ENCODE measurements around the gene MARVELD2. TPM values are rescaled to one million over a fixed set of nuclear protein-coding genes. Genes with fewer than 3 reads are reported as not detected.
"Not testable (repeated sequence)": the region's sequence is repeated elsewhere in the genome, so short reads cannot be mapped to it uniquely, and the experiment has no call there.

The MARVELD2 gene, protein sequence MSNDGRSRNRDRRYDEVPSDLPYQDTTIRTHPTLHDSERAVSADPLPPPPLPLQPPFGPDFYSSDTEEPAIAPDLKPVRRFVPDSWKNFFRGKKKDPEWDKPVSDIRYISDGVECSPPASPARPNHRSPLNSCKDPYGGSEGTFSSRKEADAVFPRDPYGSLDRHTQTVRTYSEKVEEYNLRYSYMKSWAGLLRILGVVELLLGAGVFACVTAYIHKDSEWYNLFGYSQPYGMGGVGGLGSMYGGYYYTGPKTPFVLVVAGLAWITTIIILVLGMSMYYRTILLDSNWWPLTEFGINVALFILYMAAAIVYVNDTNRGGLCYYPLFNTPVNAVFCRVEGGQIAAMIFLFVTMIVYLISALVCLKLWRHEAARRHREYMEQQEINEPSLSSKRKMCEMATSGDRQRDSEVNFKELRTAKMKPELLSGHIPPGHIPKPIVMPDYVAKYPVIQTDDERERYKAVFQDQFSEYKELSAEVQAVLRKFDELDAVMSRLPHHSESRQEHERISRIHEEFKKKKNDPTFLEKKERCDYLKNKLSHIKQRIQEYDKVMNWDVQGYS
- total RNA-seq = under 1 TPM; 0.14 to 0.56 TPM

DNA sequence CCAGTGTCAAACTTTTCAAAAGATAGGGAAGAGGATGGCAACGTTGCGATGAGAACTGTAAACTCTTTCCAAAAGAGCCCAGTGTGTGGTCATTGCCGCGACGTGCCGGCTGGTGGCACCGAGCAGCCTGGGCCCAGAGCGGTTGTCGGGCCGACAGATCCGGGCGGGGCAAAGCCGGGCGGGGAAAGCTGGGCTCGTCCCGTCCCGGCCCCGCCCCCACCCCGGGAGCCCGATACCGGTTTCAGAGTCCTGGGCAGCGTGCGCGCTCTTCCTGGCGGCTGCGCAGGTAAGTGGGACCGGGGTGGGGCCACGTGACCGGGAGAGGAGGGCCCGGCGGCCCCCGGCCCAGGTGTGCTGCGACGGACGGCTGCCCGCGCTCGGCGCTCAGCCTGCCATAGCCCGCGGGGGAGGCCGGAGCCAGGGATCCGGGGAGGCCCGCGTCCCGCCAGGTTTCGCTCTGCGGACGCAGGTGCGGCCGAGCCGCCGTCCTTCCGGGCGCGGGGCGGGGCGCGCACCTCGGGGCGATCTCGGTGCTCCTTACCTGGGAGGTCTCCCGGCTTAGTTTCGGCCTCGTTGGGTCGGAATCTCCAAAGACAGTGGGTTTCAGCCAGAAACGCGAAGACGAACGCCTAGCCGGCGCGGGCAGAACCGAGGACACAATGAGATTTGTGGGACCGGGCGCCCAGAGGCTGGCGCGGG, at the start of gene MARVELD2:
TSS of gene MARVELD2 (plus strand) at position 232 of the 699 bp plus-strand sequence. CDS start 4,270 bp downstream, outside the sequence.
- H3K9me3 Mint-ChIP-seq = no peaks in the 10 kb centered on the region
- peak; percentile 74 for ATAC-seq
- H3K27me3 Mint-ChIP-seq = peaks cover 0 to 7% of the 10 kb centered on the region in 2 donors
- DNase-seq (ENCODE audit: low spot score) = no peak
- peaks cover 0 to 5% of the 10 kb centered on the region in 2 donors for H3K4me1 Mint-ChIP-seq (ENCODE audit: low read depth in 2 of 2)
- H3K36me3 Mint-ChIP-seq = peaks cover 13% of the 10 kb centered on the region
- H3K27ac Mint-ChIP-seq = no peak within 1 kb of the TSS
- peak within 1 kb of the TSS; percentile 22 for H3K4me3 Mint-ChIP-seq

DNA sequence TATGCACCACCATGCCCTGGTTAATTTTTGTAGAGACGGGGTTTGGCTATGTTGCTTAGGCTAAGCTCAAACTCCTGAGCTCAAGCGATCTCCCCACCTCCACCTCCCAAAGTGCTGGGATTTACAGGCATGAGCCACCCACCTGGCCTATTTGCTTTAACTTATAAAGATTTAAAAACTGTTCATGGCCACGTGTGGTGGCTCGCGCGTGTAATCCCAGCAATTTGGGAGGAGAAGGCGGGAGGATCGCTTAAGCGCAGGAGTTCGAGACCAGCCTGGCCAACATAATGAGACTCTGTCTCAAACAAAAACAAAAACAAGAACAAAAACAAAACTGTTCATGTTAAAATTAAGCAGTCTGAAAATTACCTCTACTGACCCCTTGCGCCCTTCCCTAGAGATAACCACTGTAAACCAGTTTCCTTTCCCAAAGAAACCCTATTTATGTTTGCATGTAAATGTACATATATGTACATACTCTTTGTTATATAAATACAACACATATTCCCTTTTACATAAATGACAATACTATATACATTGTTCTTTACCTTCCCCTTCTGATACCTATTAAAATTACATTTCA, 47.1 kb upstream of the MARVELD2 start:
- Mint-ChIP-seq H3K9me3 (no peaks in the 10 kb centered on the region), H3K4me3 (peak overlapping the region; percentile 90), H3K27me3 (no peaks in the 10 kb centered on the region), H3K27ac (peak overlapping the region; percentile 90 to 92), H3K4me1 (ENCODE audit: low read depth in 2 of 2) (peaks cover 12 to 17% of the 10 kb centered on the region in 2 donors), H3K36me3 (peaks cover 14% of the 10 kb centered on the region)
- DNase-seq (ENCODE audit: low spot score) (no peak), ATAC-seq (no peak)

DNA sequence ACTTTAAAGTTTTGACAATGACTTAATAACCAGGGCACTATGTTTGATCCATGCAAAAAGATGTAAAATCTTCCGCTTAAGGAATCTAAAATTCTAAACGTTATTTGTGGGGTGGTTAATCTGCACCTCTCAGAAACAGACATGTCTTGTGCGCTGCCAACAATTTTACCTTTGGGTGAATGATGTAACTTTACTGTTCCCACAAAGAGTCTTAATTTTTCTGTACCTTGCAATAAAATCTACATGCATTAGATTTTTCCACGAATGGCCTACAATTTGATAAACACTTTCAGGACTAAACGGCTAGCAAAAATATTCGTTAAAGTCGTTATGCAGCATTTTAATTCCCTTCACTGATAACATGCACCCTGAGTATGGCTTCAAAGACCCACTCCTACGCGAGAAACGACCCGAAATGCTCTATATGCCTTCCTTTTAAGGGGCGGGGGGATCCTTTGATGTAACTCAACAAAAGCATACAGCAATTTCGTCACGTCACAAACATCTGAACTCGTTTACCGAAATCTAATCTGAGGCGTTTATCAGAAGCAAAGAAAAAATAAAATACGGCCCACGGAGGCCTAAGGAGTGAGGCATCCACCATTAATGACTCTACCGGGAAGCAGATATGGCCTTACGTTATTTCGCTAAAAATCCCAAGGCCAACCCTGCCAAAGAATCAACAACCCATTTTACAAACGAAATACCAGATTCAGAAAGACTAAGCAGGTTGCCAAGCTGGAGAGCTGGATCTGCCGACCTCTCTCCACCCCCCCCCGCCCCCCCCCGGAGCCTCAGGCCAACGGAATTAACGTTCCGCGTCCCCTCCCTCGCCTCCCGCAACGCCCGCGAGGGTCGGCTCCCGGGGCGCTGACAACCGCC, 46.2 kb upstream of the MARVELD2 start:
- DNase-seq (ENCODE audit: low spot score) (no peak), ATAC-seq (no peak)
- no peaks in the 10 kb centered on the region for H3K27me3 Mint-ChIP-seq
- peak overlapping the region; percentile 90 for H3K4me3 Mint-ChIP-seq
- no peaks in the 10 kb centered on the region for H3K9me3 Mint-ChIP-seq
- peaks cover 12 to 17% of the 10 kb centered on the region in 2 donors for H3K4me1 Mint-ChIP-seq (ENCODE audit: low read depth in 2 of 2)
- peak overlapping the region; percentile 90 to 92 for H3K27ac Mint-ChIP-seq
- H3K36me3 Mint-ChIP-seq = peaks cover 14% of the 10 kb centered on the region

DNA sequence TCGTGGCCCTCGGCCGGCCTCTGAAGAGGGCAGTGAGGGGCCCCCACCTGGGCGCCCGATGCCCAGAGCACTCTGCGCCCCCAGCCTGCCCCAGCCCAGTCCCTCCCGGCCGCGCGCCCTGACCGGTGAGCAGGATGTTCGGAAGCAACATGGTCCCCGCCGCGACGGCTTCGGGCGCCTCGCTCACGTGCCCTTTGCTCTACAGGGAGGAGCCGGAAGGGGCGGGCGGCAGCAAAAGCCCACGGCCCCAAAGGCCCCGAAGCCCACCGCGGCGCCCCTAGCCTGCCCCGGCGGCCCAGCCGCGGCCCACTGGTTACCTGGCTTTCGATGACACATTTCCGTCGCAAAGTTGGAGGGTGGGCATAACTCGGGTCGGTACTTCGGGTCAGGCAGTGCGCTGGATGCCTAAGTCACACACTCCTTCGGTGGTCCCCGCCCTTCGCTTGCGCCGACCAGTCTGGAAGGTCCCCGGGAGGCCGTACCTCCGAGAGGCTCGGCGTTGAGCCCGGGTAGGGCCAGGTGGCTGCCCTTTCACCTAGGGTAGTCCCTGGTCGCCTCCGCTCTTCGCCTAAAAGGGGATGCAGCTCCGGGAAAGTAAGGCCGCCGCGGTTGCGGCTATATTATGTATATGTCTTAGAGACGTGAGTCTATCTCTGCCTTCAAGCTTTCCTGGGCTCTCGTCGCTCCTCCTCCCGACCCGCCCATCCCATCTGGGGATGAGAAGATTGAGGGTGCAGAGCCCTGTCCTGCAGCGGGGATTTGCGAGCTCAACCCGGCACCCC, 45.4 kb upstream of the MARVELD2 start, which contains the start of the genes AK6, RAD17 and TAF9:
TSS of gene AK6 (minus strand) at position 181 of the 782 bp plus-strand sequence. CDS start at position 151, 30 bp downstream.
TSS of gene RAD17 (plus strand) at position 479 of the 782 bp plus-strand sequence. CDS start 2,391 bp downstream, outside the sequence.
TSS of gene TAF9 (minus strand) at position 181 of the 782 bp plus-strand sequence. CDS start 3,783 bp downstream, outside the sequence.
- peaks cover 12 to 17% of the 10 kb centered on the region in 2 donors for H3K4me1 Mint-ChIP-seq (ENCODE audit: low read depth in 2 of 2)
- H3K4me3 Mint-ChIP-seq = peak within 1 kb of the TSS; percentile 90
- H3K9me3 Mint-ChIP-seq = no peaks in the 10 kb centered on the region
- H3K36me3 Mint-ChIP-seq = peaks cover 14% of the 10 kb centered on the region
- peak within 1 kb of the TSS; percentile 90 to 92 for H3K27ac Mint-ChIP-seq
- H3K27me3 Mint-ChIP-seq = no peaks in the 10 kb centered on the region
- ATAC-seq (peak; percentile 97 to 98), DNase-seq (ENCODE audit: low spot score) (peak; percentile 94)

DNA sequence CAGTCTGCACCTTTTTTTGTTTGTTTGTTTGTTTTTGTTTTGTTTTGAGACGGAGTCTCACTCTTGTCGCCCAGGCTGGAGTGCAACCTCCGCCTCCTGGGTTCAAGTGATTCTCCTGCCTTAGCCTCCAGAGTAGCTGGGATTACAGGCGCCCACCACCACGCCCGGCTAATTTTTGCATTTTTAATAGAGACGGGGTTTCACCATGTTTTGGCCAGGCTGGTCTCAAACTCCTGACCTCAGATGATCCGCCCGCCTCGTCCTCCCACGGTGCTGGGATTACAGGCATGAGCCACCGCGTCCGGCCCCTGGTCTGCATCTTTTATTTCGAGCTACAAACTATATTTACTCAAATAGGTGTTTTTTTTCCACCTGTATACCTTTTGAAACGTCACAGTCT, 44.6 kb upstream of the MARVELD2 start:
- not testable (repeated sequence) for H3K36me3 Mint-ChIP-seq; DNase-seq (ENCODE audit: low spot score)
- H3K27ac Mint-ChIP-seq = peak overlapping the region; percentile 90 to 92

DNA sequence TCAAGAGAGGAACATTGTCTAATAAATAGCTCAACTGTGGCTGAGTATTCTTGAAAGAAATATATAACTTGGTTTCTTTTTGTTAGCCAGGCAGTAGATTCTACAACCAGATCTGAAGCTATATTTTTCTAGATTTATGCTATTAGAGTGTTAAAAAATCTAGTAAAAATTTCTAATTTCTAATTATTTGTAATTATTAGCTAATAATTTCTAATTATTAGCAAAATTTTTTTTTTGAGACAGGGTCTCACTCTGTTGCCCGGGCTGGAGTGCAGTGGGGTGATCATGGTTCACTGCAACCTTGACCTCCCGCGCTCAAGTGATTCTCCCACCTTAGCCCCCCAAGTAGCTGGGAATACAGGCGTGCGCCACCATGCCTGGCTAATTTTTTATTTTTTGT, 42.5 kb upstream of the MARVELD2 start:
- Mint-ChIP-seq H3K27ac (no peak overlapping the region), H3K9me3 (no peaks in the 10 kb centered on the region), H3K36me3 (peaks cover 9% of the 10 kb centered on the region), H3K4me3 (no peak overlapping the region), H3K27me3 (no peaks in the 10 kb centered on the region), H3K4me1 (ENCODE audit: low read depth in 2 of 2) (peaks cover 8 to 12% of the 10 kb centered on the region in 2 donors)
- ATAC-seq = no peak
- no peak for DNase-seq (ENCODE audit: low spot score)

More for the DNA sequence above, 44.6 kb upstream of the MARVELD2 start:
- H3K27me3 Mint-ChIP-seq, H3K9me3 Mint-ChIP-seq, ATAC-seq: not testable (repeated sequence)
- peaks cover 8 to 12% of the 10 kb centered on the region in 2 donors for H3K4me1 Mint-ChIP-seq (ENCODE audit: low read depth in 2 of 2)
- H3K4me3 Mint-ChIP-seq = peak overlapping the region; percentile 90

DNA sequence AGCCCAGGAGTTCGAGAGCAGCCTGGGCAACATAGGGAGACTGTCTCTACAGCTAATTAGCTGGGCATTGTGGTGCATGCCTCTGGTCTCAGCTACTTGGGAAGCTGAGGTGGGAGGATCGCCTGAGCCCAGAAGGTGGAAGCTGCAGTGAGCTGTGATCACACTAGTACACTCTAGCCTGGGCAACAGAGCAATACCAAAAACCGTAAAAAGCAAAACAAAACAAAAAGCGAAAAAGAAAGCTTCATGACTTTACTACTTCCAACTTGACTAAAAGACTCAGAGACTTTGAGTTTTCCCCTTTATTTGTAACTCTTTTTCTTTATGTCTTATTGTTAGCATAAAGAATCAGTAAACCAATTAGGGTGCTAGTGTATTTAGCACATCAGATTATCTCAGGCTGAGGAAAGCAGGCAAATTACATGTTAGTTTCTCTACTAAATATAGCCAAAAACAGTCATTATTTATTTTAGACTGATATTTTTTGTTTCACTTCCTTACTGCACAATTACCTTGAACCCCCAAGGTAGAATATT, 39.9 kb upstream of the MARVELD2 start:
- no peak for ATAC-seq
- Mint-ChIP-seq H3K36me3 (peaks cover 5% of the 10 kb centered on the region), H3K4me3 (no peak overlapping the region), H3K27ac (no peak overlapping the region), H3K4me1 (ENCODE audit: low read depth in 2 of 2) (no peaks in the 10 kb centered on the region), H3K27me3 (no peaks in the 10 kb centered on the region), H3K9me3 (no peaks in the 10 kb centered on the region)
- DNase-seq (ENCODE audit: low spot score) = no peak

DNA sequence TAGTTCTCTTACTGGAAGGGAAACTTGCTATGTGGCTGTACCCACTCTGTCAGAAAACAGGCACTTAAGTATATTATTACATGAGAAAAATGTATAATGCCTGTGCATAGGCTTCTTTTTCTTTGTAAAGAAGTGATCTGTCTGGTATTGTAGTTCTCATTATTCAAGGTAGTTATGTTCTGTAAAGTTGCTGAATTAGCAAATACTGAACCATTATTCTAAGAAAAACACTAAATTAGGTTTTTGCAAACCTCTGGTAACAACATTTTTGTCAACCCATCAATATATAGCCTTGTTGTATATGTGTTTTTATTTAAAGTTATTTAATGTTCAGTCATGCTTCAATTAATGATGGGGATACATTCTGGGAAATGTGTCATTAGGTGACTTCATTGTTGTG, 36.5 kb upstream of the MARVELD2 start:
- peaks cover 5% of the 10 kb centered on the region for H3K36me3 Mint-ChIP-seq
- no peaks in the 10 kb centered on the region for H3K27me3 Mint-ChIP-seq
- ATAC-seq = no peak
- no peaks in the 10 kb centered on the region for H3K9me3 Mint-ChIP-seq
- H3K4me1 Mint-ChIP-seq (ENCODE audit: low read depth in 2 of 2) = no peaks in the 10 kb centered on the region
- H3K4me3 Mint-ChIP-seq = no peak overlapping the region
- DNase-seq (ENCODE audit: low spot score) = no peak
- H3K27ac Mint-ChIP-seq = no peak overlapping the region

DNA sequence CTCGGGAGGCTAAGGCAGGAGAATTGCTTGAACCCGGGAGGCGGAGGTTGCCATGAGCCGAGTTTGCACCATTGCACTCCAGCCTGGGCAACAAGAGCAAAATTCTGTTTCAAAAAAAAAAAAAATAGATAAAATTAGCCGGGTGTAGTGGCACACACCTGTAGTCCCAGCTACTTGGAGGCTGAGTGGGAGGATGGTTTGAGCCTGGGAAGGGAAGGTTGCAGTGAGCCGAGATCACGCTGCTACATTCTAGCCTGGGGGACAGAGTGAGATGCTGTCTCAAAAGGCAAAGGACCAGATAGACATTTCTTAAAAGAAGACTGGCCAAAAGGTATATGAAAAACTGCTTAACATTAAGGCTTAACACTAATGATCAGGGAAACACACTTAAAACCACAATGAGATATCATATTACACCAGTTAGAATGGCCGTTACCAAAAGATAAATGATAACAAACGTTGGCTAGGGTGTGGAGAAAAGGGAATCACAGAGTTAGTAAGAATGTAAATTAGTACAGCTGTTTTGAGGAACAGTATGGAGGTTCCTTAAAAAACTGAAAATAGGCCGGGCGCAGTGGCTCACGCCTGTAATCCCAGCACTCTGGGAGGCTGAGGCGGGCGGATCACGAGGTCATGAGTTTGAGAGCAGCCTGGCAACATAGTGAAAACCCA, 10.1 kb upstream of the MARVELD2 start:
- no peaks in the 10 kb centered on the region for H3K27me3 Mint-ChIP-seq
- H3K36me3 Mint-ChIP-seq = peaks cover 12% of the 10 kb centered on the region
- ATAC-seq (no peak), DNase-seq (ENCODE audit: low spot score) (no peak)
- H3K27ac Mint-ChIP-seq = no peak overlapping the region
- H3K4me3 Mint-ChIP-seq = no peak overlapping the region
- no peaks in the 10 kb centered on the region for H3K4me1 Mint-ChIP-seq (ENCODE audit: low read depth in 2 of 2)
- no peaks in the 10 kb centered on the region for H3K9me3 Mint-ChIP-seq

DNA sequence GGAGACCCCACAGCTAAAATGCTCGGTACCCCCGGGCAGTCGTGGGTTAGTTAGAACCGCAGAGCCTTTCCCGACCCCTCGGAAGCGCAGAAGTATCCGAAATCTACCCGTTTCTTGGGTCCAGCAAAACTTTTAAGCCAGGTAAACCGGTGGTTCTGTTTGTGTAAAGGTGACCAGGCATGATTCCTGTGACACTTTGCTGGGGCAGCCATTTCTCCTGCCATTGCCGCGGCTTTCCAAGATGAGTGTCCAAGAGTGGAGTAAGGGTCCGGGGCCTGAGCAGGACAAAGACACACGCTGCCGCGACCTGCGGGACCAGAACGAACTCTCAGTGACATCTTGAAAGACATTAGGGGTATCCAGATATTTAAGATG, 655 bp downstream of the MARVELD2 start:
- Mint-ChIP-seq H3K36me3 (peaks cover 13% of the 10 kb centered on the region), H3K4me1 (ENCODE audit: low read depth in 2 of 2) (peaks cover 0 to 5% of the 10 kb centered on the region in 2 donors), H3K4me3 (peak overlapping the region; percentile 22), H3K27ac (no peak overlapping the region), H3K27me3 (peaks cover 0 to 7% of the 10 kb centered on the region in 2 donors), H3K9me3 (no peaks in the 10 kb centered on the region)
- ATAC-seq (no peak), DNase-seq (ENCODE audit: low spot score) (no peak)

DNA sequence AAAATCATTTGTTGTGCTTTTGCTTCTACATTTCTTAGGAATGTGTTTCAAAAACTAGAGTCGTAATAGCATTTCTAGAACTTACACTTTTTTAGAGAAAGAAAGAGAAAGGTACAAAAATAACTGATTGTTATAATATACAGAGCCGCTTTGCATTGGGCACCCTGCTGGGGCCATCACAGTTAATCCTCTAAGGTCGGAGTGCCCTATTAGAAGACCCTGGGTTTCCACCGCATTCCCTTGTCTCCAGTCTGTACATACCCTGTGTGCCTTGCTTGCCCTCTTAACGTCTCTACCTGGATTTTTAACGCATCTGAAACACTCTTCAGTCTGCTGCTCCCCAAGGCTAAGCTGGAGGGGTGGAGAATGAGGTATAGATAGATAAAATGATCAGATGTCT, 1.3 kb downstream of the MARVELD2 start:
- DNase-seq (ENCODE audit: low spot score) (no peak), ATAC-seq (no peak)
- H3K27me3 Mint-ChIP-seq = peaks cover 0 to 7% of the 10 kb centered on the region in 2 donors
- no peaks in the 10 kb centered on the region for H3K9me3 Mint-ChIP-seq
- no peak overlapping the region for H3K4me3 Mint-ChIP-seq
- no peak overlapping the region for H3K27ac Mint-ChIP-seq
- H3K36me3 Mint-ChIP-seq = peaks cover 13% of the 10 kb centered on the region
- peaks cover 0 to 5% of the 10 kb centered on the region in 2 donors for H3K4me1 Mint-ChIP-seq (ENCODE audit: low read depth in 2 of 2)
